ENCODE data around the gene BUB1B. TPM values are rescaled to one million over a fixed set of nuclear protein-coding genes. Genes with fewer than 3 reads are reported as not detected.

BUB1B gene
- total RNA-seq, 2 donors from 2014 or later: 10.2 to 48.3 TPM

DNA sequence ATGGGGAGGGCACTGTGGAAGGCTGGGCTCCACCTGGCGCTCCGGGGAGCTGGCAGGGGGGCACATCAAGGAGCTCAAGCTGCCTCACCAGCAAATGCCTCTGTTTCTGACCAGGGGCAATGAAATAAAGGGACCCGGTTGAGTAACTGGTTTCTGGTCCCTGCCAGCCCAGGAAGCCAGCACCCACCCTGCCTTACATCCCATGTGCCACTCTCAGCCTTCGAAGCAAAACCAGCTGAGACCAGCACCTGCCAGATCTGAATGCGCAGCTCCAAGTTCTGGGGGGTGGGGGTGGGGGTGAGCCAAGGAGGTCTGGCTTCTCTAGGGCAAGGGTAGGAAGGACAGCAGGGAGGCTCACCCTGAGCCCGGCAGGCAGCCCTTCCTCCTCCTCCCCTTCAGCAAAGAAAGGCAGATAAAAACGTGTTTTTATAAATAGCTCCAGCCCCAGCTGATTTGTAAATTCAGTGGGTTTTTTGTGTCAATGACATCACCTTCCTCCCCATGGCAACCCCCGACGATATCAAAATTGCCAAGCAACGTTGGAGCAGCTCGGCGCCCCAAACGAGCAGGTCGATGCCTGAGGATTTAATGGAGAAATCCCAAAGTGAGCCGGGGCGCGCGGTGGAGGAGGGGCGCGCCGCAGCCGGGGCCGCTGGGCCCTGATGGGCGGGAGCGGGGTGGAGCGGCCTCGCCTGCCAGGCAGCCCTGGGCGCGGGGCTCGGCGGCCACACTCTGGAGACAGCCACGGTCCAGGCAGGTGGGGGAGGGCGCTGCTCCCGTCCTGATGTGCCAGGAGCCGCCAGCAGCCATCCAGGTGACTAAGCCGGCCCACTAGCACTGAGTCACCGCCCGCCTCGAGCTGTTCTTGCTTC, 77.9 kb downstream of the BUB1B start, which contains the start of gene PAK6:
TSS of gene PAK6 (plus strand) at position 532 of the 872 bp plus-strand sequence. CDS start 25,723 bp downstream, outside the sequence.
- intact Hi-C loops (cut with DNase I): no loop called here
- no peaks in the 10 kb centered on the region for H3K9me3 ChIP-seq
- no peaks in the 10 kb centered on the region for H3K36me3 ChIP-seq
- peak within 1 kb of the TSS; percentile 26 for H3K4me3 ChIP-seq
- no peaks in the 10 kb centered on the region for H3K4me1 ChIP-seq
- H3K27ac ChIP-seq: no peak within 1 kb of the TSS
- H3K9ac ChIP-seq (ENCODE audit: low read depth in 2 of 2, low read length in 2 of 2): peak within 1 kb of the TSS in 1 of 2 donors; percentile 24
- TF ChIP-seq, protein P1, sequence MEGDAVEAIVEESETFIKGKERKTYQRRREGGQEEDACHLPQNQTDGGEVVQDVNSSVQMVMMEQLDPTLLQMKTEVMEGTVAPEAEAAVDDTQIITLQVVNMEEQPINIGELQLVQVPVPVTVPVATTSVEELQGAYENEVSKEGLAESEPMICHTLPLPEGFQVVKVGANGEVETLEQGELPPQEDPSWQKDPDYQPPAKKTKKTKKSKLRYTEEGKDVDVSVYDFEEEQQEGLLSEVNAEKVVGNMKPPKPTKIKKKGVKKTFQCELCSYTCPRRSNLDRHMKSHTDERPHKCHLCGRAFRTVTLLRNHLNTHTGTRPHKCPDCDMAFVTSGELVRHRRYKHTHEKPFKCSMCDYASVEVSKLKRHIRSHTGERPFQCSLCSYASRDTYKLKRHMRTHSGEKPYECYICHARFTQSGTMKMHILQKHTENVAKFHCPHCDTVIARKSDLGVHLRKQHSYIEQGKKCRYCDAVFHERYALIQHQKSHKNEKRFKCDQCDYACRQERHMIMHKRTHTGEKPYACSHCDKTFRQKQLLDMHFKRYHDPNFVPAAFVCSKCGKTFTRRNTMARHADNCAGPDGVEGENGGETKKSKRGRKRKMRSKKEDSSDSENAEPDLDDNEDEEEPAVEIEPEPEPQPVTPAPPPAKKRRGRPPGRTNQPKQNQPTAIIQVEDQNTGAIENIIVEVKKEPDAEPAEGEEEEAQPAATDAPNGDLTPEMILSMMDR (IDR thresholded peaks at IDR 0.05): no peak
- peak; percentile 51 for DNase-seq
- peaks cover 6% of the 10 kb centered on the region for H3K27me3 ChIP-seq

- H3K27ac ChIP-seq: no peak overlapping the region
These were observed 78.5 kb downstream of the BUB1B start for GRCh38 chr15:40239404-40239692.

DNA sequence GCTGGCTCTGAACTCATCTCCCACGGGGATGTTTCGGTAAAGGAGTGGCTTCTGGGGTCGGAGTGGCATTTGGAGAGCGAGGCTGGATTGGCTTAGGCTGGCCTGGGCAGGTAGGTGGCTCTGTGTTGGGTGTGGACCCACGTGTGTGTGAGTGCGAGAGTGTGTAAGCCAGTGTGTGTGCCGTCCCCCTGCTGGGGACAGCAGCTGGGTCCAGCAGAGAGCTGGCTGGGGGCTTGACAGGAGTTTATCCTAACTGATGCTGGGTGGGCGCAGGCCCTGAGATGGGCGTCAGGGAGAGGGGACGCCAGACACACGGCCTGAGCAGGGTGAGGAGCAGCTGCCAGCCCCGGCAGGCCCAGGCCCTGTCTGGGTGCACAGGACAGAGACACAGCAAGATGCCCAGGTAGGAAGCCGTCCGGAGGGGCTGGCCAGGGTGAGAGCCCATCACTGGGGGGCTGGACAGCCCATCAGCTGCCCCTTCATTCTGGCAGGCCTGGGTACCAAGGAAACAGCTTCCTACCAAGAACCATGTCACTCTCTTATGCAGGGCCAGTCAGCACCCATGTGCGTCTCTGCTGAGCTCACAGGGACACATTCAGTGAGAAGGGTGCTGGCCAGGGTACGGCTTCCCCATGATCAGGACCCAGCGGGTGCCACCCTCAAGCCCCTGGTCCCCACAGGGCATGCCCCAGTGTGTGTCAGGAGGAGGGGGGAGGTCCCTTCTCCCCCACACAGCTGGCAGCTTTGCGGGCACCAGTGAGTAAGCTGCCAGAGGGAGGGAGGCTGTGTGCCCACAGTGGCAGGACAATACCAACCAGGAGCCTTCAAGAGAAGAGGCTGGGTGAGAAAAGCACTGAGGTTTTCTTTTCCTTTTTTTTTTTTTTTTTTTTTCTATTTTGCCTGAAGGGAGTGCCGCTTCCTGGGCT, 79.1 kb downstream of the BUB1B start:
- peaks cover 6% of the 10 kb centered on the region for H3K27me3 ChIP-seq
- no peaks in the 10 kb centered on the region for H3K36me3 ChIP-seq
- H3K27ac ChIP-seq: no peak overlapping the region

More at GRCh38 chr15:40239404-40239692, 78.5 kb downstream of the BUB1B start:
- H3K4me3 ChIP-seq: peak overlapping the region; percentile 26
- peaks cover 6% of the 10 kb centered on the region for H3K27me3 ChIP-seq
- TF ChIP-seq, protein P1 (IDR thresholded peaks at IDR 0.05): no peak
- intact Hi-C loops (cut with DNase I): no loop called here
- no peaks in the 10 kb centered on the region for H3K36me3 ChIP-seq
- no peak for DNase-seq
- peak overlapping the region in 1 of 2 donors; percentile 24 for H3K9ac ChIP-seq (ENCODE audit: low read depth in 2 of 2, low read length in 2 of 2)
- H3K9me3 ChIP-seq: no peaks in the 10 kb centered on the region
- H3K4me1 ChIP-seq: no peaks in the 10 kb centered on the region

GRCh38 chr15:40240619-40241221, 79.9 kb downstream of the BUB1B start:
- H3K4me3 ChIP-seq: no peak overlapping the region
- no peak for DNase-seq
- H3K9ac ChIP-seq (ENCODE audit: low read depth in 2 of 2, low read length in 2 of 2): no peak overlapping the region

More for the DNA sequence above, 79.1 kb downstream of the BUB1B start:
- intact Hi-C loops (cut with DNase I): no loop called here
- DNase-seq: no peak
- TF ChIP-seq, protein P1 (IDR thresholded peaks at IDR 0.05): no peak
- Histone ChIP-seq H3K4me3 (no peak overlapping the region), H3K9me3 (no peaks in the 10 kb centered on the region), H3K9ac (ENCODE audit: low read depth in 2 of 2, low read length in 2 of 2) (no peak overlapping the region), H3K4me1 (no peaks in the 10 kb centered on the region)

More at GRCh38 chr15:40240619-40241221, 79.9 kb downstream of the BUB1B start:
- TF ChIP-seq, protein P1 (IDR thresholded peaks at IDR 0.05): no peak
- no peaks in the 10 kb centered on the region for H3K4me1 ChIP-seq
- H3K27me3 ChIP-seq: peaks cover 6% of the 10 kb centered on the region
- H3K9me3 ChIP-seq: no peaks in the 10 kb centered on the region
- intact Hi-C loops (cut with DNase I): no loop called here
- no peaks in the 10 kb centered on the region for H3K36me3 ChIP-seq
- H3K27ac ChIP-seq: no peak overlapping the region

Data from colonic mucosa (tissue), 4 donors.